ENCODE results near the gene ULK1.
A peak's percentile ranks its signal among the peaks of the same experiment; 100 is the strongest.
"Not testable (repeated sequence)": the region's sequence is repeated elsewhere in the genome, so short reads cannot be mapped to it uniquely, and the experiment has no call there.

ULK1 gene

GRCh38 chr12:131943389-131943788 lies 49.0 kb downstream of the ULK1 start:
- no peak for DNase-seq (ENCODE audit: low spot score)

DNA sequence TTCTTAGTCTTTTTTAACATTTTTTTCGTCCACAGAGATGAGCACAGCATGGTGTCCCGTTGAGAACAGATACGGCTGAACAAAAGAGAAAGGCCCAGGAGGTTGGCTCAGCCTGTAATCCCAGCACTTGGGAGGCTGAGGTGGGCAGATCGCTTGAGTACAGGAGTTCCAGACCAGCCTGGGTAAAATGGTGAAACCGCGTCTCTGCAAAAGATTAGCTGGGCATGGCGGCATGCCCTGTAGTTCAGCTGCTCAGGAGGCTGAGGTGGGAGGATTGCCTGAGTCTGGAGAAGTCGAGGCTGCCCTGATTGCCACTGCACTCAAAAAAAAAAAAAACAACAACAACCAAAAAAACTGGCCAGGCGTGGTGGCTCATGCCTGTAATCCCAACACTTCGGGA lies 49.5 kb downstream of the ULK1 start:
- no peak for DNase-seq (ENCODE audit: low spot score)

GRCh38 chr12:131944601-131945251 lies 50.3 kb downstream of the ULK1 start:
- no peak for DNase-seq (ENCODE audit: low spot score)

DNA sequence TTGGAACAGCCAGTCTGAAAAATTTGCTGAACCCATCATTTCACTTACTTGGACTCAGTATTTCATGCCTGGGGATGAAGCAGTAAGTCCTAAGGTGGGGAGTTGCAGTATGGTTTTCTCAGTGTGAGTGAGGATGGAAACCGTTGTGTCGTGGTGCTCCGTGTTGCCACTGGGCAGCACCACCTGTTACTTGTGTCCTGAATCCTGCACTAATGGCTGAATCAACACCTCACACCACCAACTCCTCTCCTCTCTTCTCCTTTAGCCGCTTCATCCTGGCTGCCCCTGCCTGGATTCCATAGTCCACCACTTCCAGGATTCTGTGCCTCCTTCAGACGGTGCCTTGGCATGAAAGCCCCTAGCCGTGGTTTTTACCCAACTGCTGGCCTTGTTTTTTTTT lies 52.3 kb downstream of the ULK1 start:
- no peak for DNase-seq (ENCODE audit: low spot score)

DNA sequence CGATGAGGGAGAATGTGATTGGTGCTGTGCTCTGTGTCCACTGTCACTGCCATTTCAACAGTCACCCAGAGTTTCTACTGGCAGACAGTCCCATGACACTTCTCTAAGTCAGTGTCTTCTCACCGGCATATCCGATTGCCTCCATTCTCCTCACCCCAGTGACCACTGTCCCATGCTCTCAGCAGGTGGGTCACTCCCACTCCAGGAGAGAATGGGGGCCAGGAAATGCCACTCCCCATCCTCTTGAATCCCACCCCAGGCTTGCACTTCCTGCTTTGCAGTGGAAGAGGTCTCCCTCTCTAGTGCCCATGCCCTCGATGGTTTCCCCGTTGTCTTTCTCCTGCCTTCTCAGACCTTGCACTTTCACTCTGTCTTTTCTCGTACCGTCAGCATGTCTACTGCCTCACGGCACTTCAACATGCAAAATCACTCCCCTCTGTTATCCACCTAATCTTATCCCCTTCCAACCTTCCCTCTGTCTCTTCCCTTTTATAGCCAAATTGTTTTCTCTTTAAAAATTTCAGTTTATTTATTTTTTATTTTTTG lies 53.1 kb downstream of the ULK1 start:
- no peak for DNase-seq (ENCODE audit: low spot score)

GRCh38 chr12:131948166-131948712 lies 53.8 kb downstream of the ULK1 start:
- DNase-seq (ENCODE audit: low spot score) = no peak

GRCh38 chr12:131948713-131949430 lies 54.5 kb downstream of the ULK1 start:
- not testable (repeated sequence) for DNase-seq (ENCODE audit: low spot score)

GRCh38 chr12:131949431-131950181 lies 55.2 kb downstream of the ULK1 start, which contains the start of gene EP400:
EP400 (plus strand) TSS chr12:131949942; CDS start chr12:131960620, 10,678 bp downstream.
- DNase-seq (ENCODE audit: low spot score) = peak; percentile 98

DNA sequence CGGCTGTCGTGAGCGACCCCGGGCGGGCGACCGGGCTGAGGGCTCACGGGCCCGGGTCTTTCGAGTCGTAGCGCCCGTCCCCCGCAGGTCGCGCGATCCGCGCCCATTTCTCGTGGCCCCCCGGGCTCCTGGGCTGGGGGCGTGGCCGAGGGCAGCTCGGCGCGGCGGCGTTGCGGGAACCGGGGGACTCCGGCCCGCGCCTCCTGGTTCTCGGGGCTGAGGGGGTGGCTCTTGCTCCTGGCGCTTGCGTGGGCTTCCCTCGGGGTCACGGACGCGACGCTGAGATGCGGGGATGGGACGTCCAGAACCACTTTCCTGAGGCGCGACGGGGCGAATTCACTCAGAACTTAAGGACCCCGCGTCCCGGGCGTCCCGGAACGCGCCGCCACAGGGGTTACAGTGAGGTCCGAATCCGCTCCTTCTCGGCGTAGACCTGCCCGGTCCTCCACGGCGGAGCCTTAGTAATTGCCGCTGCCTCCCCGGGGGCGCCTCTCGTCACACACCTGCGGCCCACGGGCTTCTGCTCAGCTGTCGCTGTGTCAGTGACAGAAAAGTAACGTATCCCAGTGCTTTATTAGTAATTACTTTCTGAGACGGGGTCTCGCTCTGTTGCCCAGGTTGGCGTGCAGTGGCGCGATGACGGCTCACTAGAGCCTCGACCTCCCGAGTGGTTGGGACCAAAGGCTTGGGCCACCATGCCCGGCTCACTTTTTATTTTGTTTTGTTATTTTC lies 55.9 kb downstream of the ULK1 start:
- DNase-seq (ENCODE audit: low spot score) = no peak

DNA sequence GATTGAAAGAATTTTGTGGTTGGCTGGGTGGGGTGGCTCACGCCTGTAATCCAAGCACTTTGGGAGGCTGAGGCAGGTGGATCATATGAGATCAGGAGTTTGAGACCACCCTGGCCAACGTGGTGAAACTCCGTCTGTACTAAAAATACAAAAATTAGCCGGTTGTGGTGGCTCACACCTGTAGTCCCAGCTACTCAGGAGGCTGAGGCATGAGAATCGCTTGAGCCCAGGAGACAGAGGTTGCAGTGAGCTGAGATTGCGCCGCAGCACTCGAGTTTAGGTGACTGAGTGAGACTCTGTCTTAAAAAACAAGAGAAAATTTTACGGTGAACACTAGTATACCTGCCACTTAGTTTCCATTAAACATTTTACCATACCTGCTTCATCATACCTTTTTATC lies 59.4 kb downstream of the ULK1 start:
- DNase-seq (ENCODE audit: low spot score) = not testable (repeated sequence)

DNA sequence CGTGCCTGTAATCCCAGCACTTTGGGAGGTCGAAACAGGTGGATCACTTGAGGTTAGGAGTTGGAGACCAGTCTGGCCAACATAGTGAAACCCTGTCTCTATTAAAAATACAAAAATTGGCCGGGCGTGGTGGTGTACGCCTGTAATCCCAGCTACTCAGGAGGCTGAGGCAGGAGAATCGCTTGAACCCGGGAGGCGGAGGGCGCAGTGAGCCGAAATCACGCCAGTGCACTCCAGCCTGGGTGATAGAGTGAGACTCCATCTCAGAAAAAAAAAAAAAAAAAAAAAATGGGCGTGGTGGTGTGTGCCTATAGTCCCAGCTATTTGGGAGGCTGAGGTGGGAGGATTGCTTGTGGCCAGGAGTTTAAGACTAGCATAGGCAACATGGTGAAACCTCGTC lies 60.0 kb downstream of the ULK1 start:
- not testable (repeated sequence) for DNase-seq (ENCODE audit: low spot score)

DNA sequence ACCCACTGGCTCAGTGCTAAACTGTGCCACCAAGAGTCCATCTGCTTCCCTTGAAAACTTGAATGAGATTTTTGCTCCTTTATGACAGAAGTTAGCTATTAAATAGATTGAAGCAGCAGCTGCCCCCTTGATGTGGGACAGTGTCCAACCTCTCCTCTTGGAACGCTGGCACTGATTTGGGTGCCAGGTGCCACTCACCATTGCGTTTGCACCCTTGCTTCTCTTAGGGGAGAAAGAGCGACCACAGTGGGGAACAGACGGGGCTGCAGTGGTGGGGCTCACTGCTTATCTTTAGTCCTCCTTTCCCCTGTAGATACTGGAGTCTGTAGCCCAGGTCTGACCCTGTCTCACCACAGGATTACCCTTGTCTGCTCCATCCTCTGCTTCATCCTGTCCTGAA lies 64.7 kb downstream of the ULK1 start:
- DNase-seq (ENCODE audit: low spot score) = no peak

- no peak for DNase-seq (ENCODE audit: low spot score)
These were observed 65.5 kb downstream of the ULK1 start for GRCh38 chr12:131959641-131960589.

GRCh38 chr12:131960590-131961325 lies 66.3 kb downstream of the ULK1 start:
- DNase-seq (ENCODE audit: low spot score) = not testable (repeated sequence)

GRCh38 chr12:131961328-131961727 lies 66.9 kb downstream of the ULK1 start:
- not testable (repeated sequence) for DNase-seq (ENCODE audit: low spot score)

GRCh38 chr12:131962069-131962468 lies 67.6 kb downstream of the ULK1 start:
- DNase-seq (ENCODE audit: low spot score) = no peak

- DNase-seq (ENCODE audit: low spot score) = no peak
These were observed 69.0 kb downstream of the ULK1 start for GRCh38 chr12:131963381-131963780.

DNA sequence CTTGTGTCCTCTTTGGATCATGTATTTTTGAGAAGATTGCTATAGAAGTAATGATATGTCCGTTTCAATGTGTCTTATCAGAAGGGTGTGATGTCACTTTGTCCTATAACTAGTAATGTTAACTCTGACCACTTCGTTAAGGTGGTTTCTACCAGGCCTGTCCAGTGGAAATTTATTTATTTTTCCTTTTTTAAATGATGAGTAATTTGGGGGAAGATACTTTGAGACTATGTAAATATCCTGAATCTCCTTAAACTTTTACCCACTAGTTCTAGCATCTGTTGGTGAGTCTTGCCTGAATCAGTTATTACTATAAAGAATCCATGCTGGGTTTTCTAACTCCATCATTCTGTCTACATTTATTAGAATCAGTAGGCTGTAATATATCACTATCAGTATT lies 70.7 kb downstream of the ULK1 start:
- no peak for DNase-seq (ENCODE audit: low spot score)

- DNase-seq (ENCODE audit: low spot score) = no peak
These were observed 76.8 kb downstream of the ULK1 start for GRCh38 chr12:131971226-131971625.

All from LoVo (cell line).